IMR-90 (cell line): ENCODE measurements around the gene CRYGS. TPM values are rescaled to one million over a fixed set of nuclear protein-coding genes. Genes with fewer than 3 reads are reported as not detected.

Source experiments
- ATAC-seq: fragments of 200-7000 bp; cut with Tn5 transposase; 2 replicates; pipeline ENCODE4 v1.9.1; 2020; ENCODE audit warnings: low read depth, mild to moderate bottlenecking, moderate library complexity
- BruUV-seq: library from RNA; stranded (reverse); fragments of 400-500 nt; replicated peaks from 2 replicates; lab custom pipeline; 2021; lab: Mats Ljungman, UMichigan
- CTCF ChIA-PET: fragments of 300-600 bp; formaldehyde crosslinking; extraction: SDS; loops from one replicate; lab custom pipeline; 2021; ENCODE audit warnings: antibody characterized with exemption; lab: Yijun Ruan, JAX
- POLR2A ChIA-PET: fragments of 300-600 bp; sonication (Branson Sonifier 250); formaldehyde crosslinking; loops from one replicate; lab custom pipeline; 2022; ENCODE audit warnings: antibody characterized with exemption; ENCODE audit not compliant: unreplicated experiment; lab: Charles Lee
- DNase-seq: peaks from one replicate; pipeline ENCODE4 v3.0.0; 2013
- H2AFZ ChIP-seq: replicated peaks from 2 replicates; pipeline ENCODE3; 2013; ENCODE audit warnings: low read length, mild to moderate bottlenecking; ENCODE audit not compliant: poor library complexity
- H2AK5ac ChIP-seq: 2 replicates; pipeline ENCODE4 v1.6.1; 2013; ENCODE audit warnings: low read depth, low read length, inconsistent platforms
- H2AK9ac ChIP-seq: replicated peaks from 2 replicates; pipeline ENCODE3; 2013; ENCODE audit warnings: mild to moderate bottlenecking, low read depth, low read length, moderate library complexity; ENCODE audit not compliant: poor library complexity
- H2BK120ac ChIP-seq: 2 replicates; pipeline ENCODE4 v1.6.1; 2013; ENCODE audit warnings: low read depth, low read length, inconsistent platforms
- H2BK15ac ChIP-seq: 3 replicates; pipeline ENCODE4 v1.6.1; 2013; ENCODE audit warnings: low read depth, low read length, inconsistent platforms
- H2BK20ac ChIP-seq: 2 replicates; pipeline ENCODE4 v1.6.1; 2013; ENCODE audit warnings: low read depth, mild to moderate bottlenecking, inconsistent platforms, low read length, moderate library complexity
- H2BK5ac ChIP-seq: 2 replicates; pipeline ENCODE4 v1.6.1; 2013; ENCODE audit warnings: mild to moderate bottlenecking, low read depth, low read length, inconsistent platforms; ENCODE audit not compliant: poor library complexity, severe bottlenecking
- H3K14ac ChIP-seq: replicated peaks from 2 replicates; pipeline ENCODE4 v1.6.1; 2013; ENCODE audit warnings: low read depth, low read length, inconsistent platforms
- H3K18ac ChIP-seq: 2 replicates; pipeline ENCODE4 v1.6.1; 2013; ENCODE audit warnings: low read depth, low read length, control low read depth
- H3K23ac ChIP-seq: 2 replicates; pipeline ENCODE4 v1.6.1; 2013; ENCODE audit warnings: low read depth, low read length, inconsistent platforms
- H3K27ac ChIP-seq: 2 replicates; pipeline ENCODE4 v1.5.1; 2013; ENCODE audit warnings: mild to moderate bottlenecking, control low read depth, low read length; ENCODE audit not compliant: insufficient read depth
- H3K27me3 ChIP-seq: 2 replicates; pipeline ENCODE4 v1.6.1; 2013; ENCODE audit warnings: low read length; ENCODE audit not compliant: control insufficient read depth, insufficient read depth
- H3K36me3 ChIP-seq: 2 replicates; pipeline ENCODE4 v1.6.1; 2013; ENCODE audit warnings: low read length, mixed read lengths; ENCODE audit not compliant: control insufficient read depth, insufficient read depth
- H3K4ac ChIP-seq: 2 replicates; pipeline ENCODE4 v1.6.1; 2013; ENCODE audit warnings: low read depth, low read length, inconsistent platforms
- H3K4me1 ChIP-seq: 2 replicates; pipeline ENCODE4 v1.6.1; 2013; ENCODE audit warnings: low read length, mixed read lengths; ENCODE audit not compliant: control insufficient read depth, insufficient read depth
- H3K4me2 ChIP-seq: 2 replicates; pipeline ENCODE4 v1.6.1; 2013; ENCODE audit warnings: low read depth, mild to moderate bottlenecking, control low read depth, low read length, moderate library complexity
- H3K4me3 ChIP-seq: 2 replicates; pipeline ENCODE4 v1.5.1; 2013; ENCODE audit warnings: low read depth, mild to moderate bottlenecking, control low read depth, low read length, moderate library complexity; ENCODE audit not compliant: insufficient read depth
- H3K56ac ChIP-seq: 2 replicates; pipeline ENCODE4 v1.6.1; 2013; ENCODE audit warnings: low read length, inconsistent platforms; ENCODE audit not compliant: insufficient read depth; ENCODE audit errors: extremely low read depth
- H3K79me1 ChIP-seq, 2 experiments: 2 replicates each; pipeline ENCODE4 v1.6.1; 2013; ENCODE audit warnings: low read length in 2 of 2, inconsistent platforms in 1 of 2, low read depth in 1 of 2
- H3K9ac ChIP-seq: 2 replicates; pipeline ENCODE4 v1.6.1; 2013; ENCODE audit warnings: low read depth, low read length, control low read depth
- H3K9me1 ChIP-seq: 2 replicates; pipeline ENCODE4 v1.6.1; 2013; ENCODE audit warnings: low read length, inconsistent platforms; ENCODE audit not compliant: insufficient read depth
- H3K9me3 ChIP-seq: 2 replicates; pipeline ENCODE4 v1.6.1; 2013; ENCODE audit warnings: low read length; ENCODE audit not compliant: control insufficient read depth, insufficient read depth
- H4K20me1 ChIP-seq: 2 replicates; pipeline ENCODE4 v1.6.1; 2013; ENCODE audit warnings: low read length, inconsistent platforms; ENCODE audit not compliant: insufficient read depth
- H4K5ac ChIP-seq: 2 replicates; pipeline ENCODE4 v1.6.1; 2013; ENCODE audit warnings: mild to moderate bottlenecking, low read depth, low read length, control low read depth
- H4K8ac ChIP-seq, 2 experiments: 2 replicates each; pipeline ENCODE4 v1.6.1; 2013; ENCODE audit warnings: low read depth in 2 of 2, low read length in 2 of 2, control low read depth in 1 of 2, inconsistent platforms in 1 of 2
- H4K91ac ChIP-seq: 2 replicates; pipeline ENCODE4 v1.6.1; 2013; ENCODE audit warnings: low read depth, low read length, inconsistent platforms; ENCODE audit not compliant: insufficient read depth
- BHLHE40 ChIP-seq: fragments of 150-350 bp; IDR thresholded peaks from 2 replicates; pipeline ENCODE4 v1.6.1; 2016; ENCODE audit warnings: mild to moderate bottlenecking, low read depth, low read length
- CEBPB ChIP-seq: IDR thresholded peaks from 2 replicates; pipeline ENCODE4 v1.6.1; 2012; ENCODE audit warnings: low read depth, low read length, improper control_type of control experiment
- CHD1 ChIP-seq: IDR thresholded peaks from 2 replicates; pipeline ENCODE4 v1.6.1; 2012; ENCODE audit warnings: low read depth, low read length, improper control_type of control experiment
- CTCF ChIP-seq: conservative IDR thresholded peaks from 2 replicates; pipeline ENCODE4 v1.5.1; 2012; ENCODE audit warnings: mild to moderate bottlenecking, low read depth, low read length, improper control_type of control experiment
- ELK1 ChIP-seq: fragments of 150-350 bp; IDR thresholded peaks from 2 replicates; pipeline ENCODE4 v1.6.1; 2016; ENCODE audit warnings: low read depth, mild to moderate bottlenecking, low read length, moderate library complexity, borderline replicate concordance
- FOS ChIP-seq: fragments of 150-350 bp; IDR thresholded peaks from 2 replicates; pipeline ENCODE4 v1.6.1; 2016; ENCODE audit warnings: low read depth, low read length
- MAFK ChIP-seq: IDR thresholded peaks from 2 replicates; pipeline ENCODE4 v1.6.1; 2012; ENCODE audit warnings: low read depth, low read length, improper control_type of control experiment
- MAZ ChIP-seq: IDR thresholded peaks from 2 replicates; pipeline ENCODE4 v1.6.1; 2012; ENCODE audit warnings: low read depth, mild to moderate bottlenecking, low read length, improper control_type of control experiment, moderate library complexity, borderline replicate concordance
- MXI1 ChIP-seq: IDR thresholded peaks from 2 replicates; pipeline ENCODE4 v1.6.1; 2012; ENCODE audit warnings: low read depth, mild to moderate bottlenecking, low read length, moderate library complexity, borderline replicate concordance
- NFE2L2 ChIP-seq: fragments of 150-350 bp; IDR thresholded peaks from 2 replicates; pipeline ENCODE4 v1.6.1; 2016; ENCODE audit warnings: low read depth, mild to moderate bottlenecking, low read length
- POLR2A ChIP-seq: IDR thresholded peaks from 2 replicates; pipeline ENCODE4 v1.6.1; 2012; ENCODE audit warnings: mild to moderate bottlenecking, low read depth, low read length
- RAD21 ChIP-seq: IDR thresholded peaks from 2 replicates; pipeline ENCODE4 v1.6.1; 2012; ENCODE audit warnings: low read length, improper control_type of control experiment
- RCOR1 ChIP-seq: IDR thresholded peaks from 2 replicates; pipeline ENCODE4 v1.6.1; 2012; ENCODE audit warnings: mild to moderate bottlenecking, low read length, improper control_type of control experiment; ENCODE audit not compliant: insufficient replicate concordance
- RFX5 ChIP-seq: IDR thresholded peaks from 2 replicates; pipeline ENCODE4 v1.8.0; 2012; ENCODE audit warnings: low read depth, mild to moderate bottlenecking, low read length, moderate library complexity
- SMC3 ChIP-seq: fragments of 150-350 bp; IDR thresholded peaks from 2 replicates; pipeline ENCODE4 v1.6.1; 2016; ENCODE audit warnings: low read depth, mild to moderate bottlenecking, antibody characterized with exemption, low read length, moderate library complexity
- WGBS, 2 experiments: methylation state at CpG; one replicate each; pipeline versions ENCODE4 v1.1.5 to v1.1.7; 2013; ENCODE audit warnings: missing lambda C conversion rate in 2 of 2; ENCODE audit not compliant: insufficient read length in 1 of 2; ENCODE audit errors: extremely low coverage in 2 of 2; 5-methylcytosine and 5-hydroxymethylcytosine counted together
- dilution Hi-C: fragments of 300-500 bp; cut with HindIII; formaldehyde crosslinking; loops from one replicate; pipeline ENCODE4 v1.14.3; 2018; ENCODE audit warnings: low sequenced_read_pairs; ENCODE audit not compliant: unreplicated experiment
- in situ Hi-C: fragments of 300-500 bp; cut with MboI; formaldehyde crosslinking; loops from 3 replicates; pipeline ENCODE4 v1.14.3; 2019; ENCODE audit warnings: low sequenced_read_pairs, inconsistent platforms, mixed read lengths
- intact Hi-C: fragments of 100-400 bp; cut with micrococcal nuclease; formaldehyde crosslinking; loops from 2 replicates; pipeline ENCODE4 v1.10.0; 2022
- polyA plus RNA-seq, 3 experiments: library from polyadenylated mRNA; depleted of rRNA; stranded (reverse); fragments of >200 nt; gene quantifications; 2 replicates each; pipeline ENCODE4 v1.2.3, GENCODE V29; 2012; ENCODE audit warnings: low replicate concordance in 1 of 3
- total RNA-seq: library from RNA; depleted of rRNA; stranded (reverse); fragments of >200 nt; gene quantifications from 2 replicates; pipeline ENCODE4 v1.2.3, GENCODE V29; 2012
- TF ChIP-seq, protein P1 (sequence below): fragments of 150-350 bp; IDR thresholded peaks from 2 replicates; pipeline ENCODE4 v1.6.1; 2017; ENCODE audit warnings: mild to moderate bottlenecking, antibody characterized with exemption, low read length, low read depth

The CRYGS gene
- total and polyA plus RNA-seq, 2 of the 4 experiments (the other 2 are of a cell fraction) = 0.36 to 2.1 TPM

DNA sequence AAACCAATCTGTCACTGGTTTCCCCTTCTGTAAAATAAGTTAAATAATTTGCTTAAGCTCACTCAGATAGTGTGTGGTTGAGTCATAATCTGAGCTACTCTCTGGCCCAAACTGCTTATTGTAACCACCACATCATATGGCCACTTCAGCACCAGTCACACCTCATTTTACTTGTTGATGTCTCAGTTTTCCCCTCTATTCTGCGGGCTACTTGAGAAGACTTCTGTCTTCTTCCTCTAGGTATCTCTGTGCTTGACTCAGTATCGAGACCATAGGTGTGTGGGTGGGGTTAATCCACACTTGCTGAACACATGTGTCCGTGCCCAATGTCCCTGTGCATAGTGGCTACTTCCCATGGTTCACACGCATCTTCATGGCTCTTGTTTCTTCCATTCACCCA, 32.9 kb downstream of the CRYGS start:
- dilution Hi-C loops = no loop called here
- in situ Hi-C loops = no loop called here
- Histone ChIP-seq H3K14ac (no peak overlapping the region), H3K4me3 (no peak overlapping the region), H3K9me1 (no peaks in the 10 kb centered on the region), H2AK9ac (no peak overlapping the region), H2BK15ac (no peak overlapping the region), H2AK5ac (no peak overlapping the region), H2BK5ac (no peak overlapping the region), H4K5ac (no peak overlapping the region), H3K9ac (no peak overlapping the region), H2AFZ (no peak overlapping the region), H3K27ac (no peak overlapping the region), H4K91ac (no peak overlapping the region), H3K4me1 (no peaks in the 10 kb centered on the region), H3K9me3 (no peaks in the 10 kb centered on the region), H3K4ac (no peak overlapping the region), H3K4me2 (no peak overlapping the region), H3K79me1 (no peaks in the 10 kb centered on the region), H4K8ac (no peak overlapping the region), H2BK120ac (no peak overlapping the region), H2BK20ac (no peak overlapping the region), H3K27me3 (peaks cover 26% of the 10 kb centered on the region), H3K23ac (no peak overlapping the region), H3K36me3 (no peaks in the 10 kb centered on the region), H4K20me1 (no peaks in the 10 kb centered on the region), H3K56ac (no peak overlapping the region), H3K18ac (no peak overlapping the region)
- no peak for TF ChIP-seq POLR2A
- TF ChIP-seq RFX5 = no peak
- no peak for TF ChIP-seq CEBPB
- TF ChIP-seq MAZ = no peak
- no peak for TF ChIP-seq RCOR1
- TF ChIP-seq ELK1 = no peak
- TF ChIP-seq NFE2L2 = no peak
- TF ChIP-seq SMC3 = no peak
- no peak for TF ChIP-seq MXI1
- no peak for TF ChIP-seq CHD1
- TF ChIP-seq, protein P1, sequence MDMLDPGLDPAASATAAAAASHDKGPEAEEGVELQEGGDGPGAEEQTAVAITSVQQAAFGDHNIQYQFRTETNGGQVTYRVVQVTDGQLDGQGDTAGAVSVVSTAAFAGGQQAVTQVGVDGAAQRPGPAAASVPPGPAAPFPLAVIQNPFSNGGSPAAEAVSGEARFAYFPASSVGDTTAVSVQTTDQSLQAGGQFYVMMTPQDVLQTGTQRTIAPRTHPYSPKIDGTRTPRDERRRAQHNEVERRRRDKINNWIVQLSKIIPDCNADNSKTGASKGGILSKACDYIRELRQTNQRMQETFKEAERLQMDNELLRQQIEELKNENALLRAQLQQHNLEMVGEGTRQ = no peak
- no peak for TF ChIP-seq FOS
- no peak for TF ChIP-seq BHLHE40
- no peak for TF ChIP-seq MAFK
- no peak for TF ChIP-seq CTCF
- TF ChIP-seq RAD21 = no peak
- WGBS, 2 experiments = 100% methylated on average over 1 of the region's 4 CpGs; no CpG with 5 or more reads in 1 of the 2 experiments
- POLR2A ChIA-PET = no interaction called here
- intact Hi-C loops = no loop called here
- CTCF ChIA-PET = no interaction called here
- no peak for DNase-seq
- no TSS peak for BruUV-seq
- ATAC-seq = no peak
